Brain microvascular endothelial cell (primary cell): ENCODE results near the gene MAP3K15.

Experiments
- DNase-seq: peaks from one replicate; pipeline ENCODE4 v3.0.0-alpha.2; 2020
- H3K27ac ChIP-seq: fragments of 250-450 bp; sonication (Bioruptor Pico); 2 replicates; pipeline ENCODE4 v1.5.1; 2020; ENCODE audit warnings: mild to moderate bottlenecking, moderate library complexity
- H3K27me3 ChIP-seq: fragments of 250-450 bp; sonication (Bioruptor Pico); replicated peaks from 2 replicates; pipeline ENCODE4 v1.5.1; 2020; ENCODE audit warnings: mild to moderate bottlenecking
- H3K36me3 ChIP-seq: fragments of 250-450 bp; sonication (Bioruptor Pico); replicated peaks from 2 replicates; pipeline ENCODE4 v1.5.1; 2020; ENCODE audit warnings: mild to moderate bottlenecking
- H3K4me3 ChIP-seq: 2 replicates; pipeline ENCODE4 v1.5.1; 2011; ENCODE audit warnings: low read depth, mild to moderate bottlenecking, control low read depth, low read length, moderate library complexity
- CTCF ChIP-seq: IDR thresholded peaks from 2 replicates; pipeline ENCODE4 v1.5.1; 2011; ENCODE audit warnings: low read depth, mild to moderate bottlenecking, moderate library complexity, low read length, control low read depth, inconsistent platforms; ENCODE audit errors: missing control alignments
- in situ Hi-C: cut with HindIII; loops from 2 replicates; pipeline ENCODE4 v1.10.0; 2017; ENCODE audit warnings: low sequenced_read_pairs, low pct_ligation_motif_present

The MAP3K15 gene

GRCh38 chrX:19543020-19543715 lies 27.9 kb upstream of the MAP3K15 start:
- in situ Hi-C loops, result no loop called here
- no peak for DNase-seq
- TF ChIP-seq CTCF, result no peak
- H3K36me3 ChIP-seq, result peaks cover 3% of the 10 kb centered on the region
- no peak overlapping the region for H3K4me3 ChIP-seq
- no peak overlapping the region for H3K27ac ChIP-seq
- H3K27me3 ChIP-seq, result no peaks in the 10 kb centered on the region

DNA sequence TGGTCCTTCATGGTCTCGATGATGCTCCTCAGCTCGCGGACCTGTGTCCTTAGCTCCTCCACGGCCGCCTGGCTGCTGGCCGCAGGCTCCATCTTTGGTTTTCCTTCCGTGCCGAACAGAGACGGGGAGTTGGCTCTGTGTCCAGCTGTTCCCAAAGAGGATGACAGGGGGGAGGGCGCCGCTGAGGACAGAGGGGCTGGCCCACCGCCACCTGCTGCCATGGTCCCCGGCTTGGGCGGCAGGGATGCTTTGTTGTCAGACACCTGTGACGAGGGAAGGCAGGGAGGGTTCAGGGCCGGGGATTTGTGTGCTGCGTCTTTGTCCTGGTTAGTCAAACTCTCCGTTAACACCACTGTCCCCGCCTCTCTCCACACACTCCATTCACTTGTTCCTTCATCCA lies 26.6 kb upstream of the MAP3K15 start:
- no peak for TF ChIP-seq CTCF
- Histone ChIP-seq H3K27me3 (no peaks in the 10 kb centered on the region), H3K4me3 (no peak overlapping the region), H3K36me3 (peaks cover 3% of the 10 kb centered on the region), H3K27ac (no peak overlapping the region)
- DNase-seq, result no peak
- in situ Hi-C loops, result no loop called here

DNA sequence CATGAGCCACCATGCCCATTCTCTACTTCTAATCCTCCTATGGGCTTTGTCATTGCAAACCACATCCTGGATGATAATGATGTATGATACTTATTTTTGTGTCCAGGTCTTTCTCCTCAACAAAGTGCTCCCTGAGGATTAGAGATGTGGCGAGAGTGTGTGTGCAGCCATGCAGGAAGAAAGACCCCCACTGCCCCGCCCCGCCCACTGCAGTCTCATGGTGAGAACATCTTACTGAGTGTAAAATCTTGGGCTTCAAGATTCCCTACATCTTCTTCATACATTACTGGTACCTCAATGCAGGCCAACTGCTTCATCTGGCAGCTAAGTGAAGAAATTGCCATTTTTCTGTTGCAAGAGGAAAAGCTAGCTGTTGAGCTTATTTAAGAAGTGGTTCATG lies 25.9 kb upstream of the MAP3K15 start:
- no peak overlapping the region for H3K27ac ChIP-seq
- H3K36me3 ChIP-seq, result peaks cover 5% of the 10 kb centered on the region
- in situ Hi-C loops, result no loop called here
- no peak overlapping the region for H3K4me3 ChIP-seq
- DNase-seq, result no peak
- TF ChIP-seq CTCF, result no peak
- H3K27me3 ChIP-seq, result no peaks in the 10 kb centered on the region

DNA sequence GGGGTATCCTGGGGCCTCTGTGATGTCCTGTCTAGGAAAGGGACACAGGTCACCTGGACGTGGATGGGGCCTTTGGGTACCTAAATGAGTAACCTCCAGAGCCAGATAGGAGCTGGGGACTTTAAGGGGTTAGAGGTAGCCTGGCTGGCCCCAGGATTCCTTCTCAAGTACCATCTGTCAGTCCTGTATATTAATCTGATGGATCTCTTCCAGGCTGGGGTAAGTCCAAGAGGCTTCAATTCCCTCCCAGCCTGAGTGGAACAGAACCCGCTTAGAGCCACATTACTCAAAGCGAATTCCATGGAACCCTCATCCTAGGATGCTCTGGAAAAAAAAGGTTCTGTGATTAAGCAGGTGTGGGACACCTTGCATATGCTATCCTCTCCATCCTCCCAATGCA lies 24.8 kb upstream of the MAP3K15 start:
- TF ChIP-seq CTCF, result no peak
- in situ Hi-C loops, result no loop called here

GRCh38 chrX:19539665-19540064 lies 24.4 kb upstream of the MAP3K15 start:
- Histone ChIP-seq H3K4me3 (no peak overlapping the region), H3K36me3 (peaks cover 2% of the 10 kb centered on the region), H3K27me3 (no peaks in the 10 kb centered on the region), H3K27ac (no peak overlapping the region)
- no peak for DNase-seq
- no peak for TF ChIP-seq CTCF
- in situ Hi-C loops, result no loop called here

More for the DNA sequence above, 24.8 kb upstream of the MAP3K15 start:
- H3K27me3 ChIP-seq, result no peaks in the 10 kb centered on the region
- H3K36me3 ChIP-seq, result peaks cover 2% of the 10 kb centered on the region
- H3K4me3 ChIP-seq, result no peak overlapping the region
- no peak overlapping the region for H3K27ac ChIP-seq
- no peak for DNase-seq

DNA sequence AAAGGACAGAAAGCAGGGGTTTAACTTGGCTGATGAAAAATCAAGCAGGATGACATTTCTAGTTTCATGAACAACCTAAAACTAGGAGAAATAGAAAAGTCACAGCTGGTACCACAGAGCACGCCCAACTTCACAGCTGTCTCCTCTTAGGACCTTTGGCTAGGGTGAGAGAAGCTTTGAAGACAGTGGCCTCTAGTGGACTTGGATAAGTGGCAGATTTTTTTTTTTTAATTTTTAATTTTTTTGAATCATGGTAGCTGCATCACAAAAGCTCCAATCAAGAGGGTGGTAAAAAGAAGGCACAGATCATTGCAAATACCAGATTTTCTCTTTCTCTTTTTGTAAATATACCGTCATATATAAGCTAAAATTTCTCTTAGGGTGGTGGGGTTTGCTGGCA lies 20.2 kb upstream of the MAP3K15 start:
- H3K4me3 ChIP-seq, result no peak overlapping the region

More for the DNA sequence above, 20.2 kb upstream of the MAP3K15 start:
- no peak for DNase-seq
- Histone ChIP-seq H3K36me3 (peaks cover 2% of the 10 kb centered on the region), H3K27ac (no peak overlapping the region), H3K27me3 (no peaks in the 10 kb centered on the region)
- TF ChIP-seq CTCF, result peak; percentile 54
- in situ Hi-C loops, result no loop called here
